Measurements from ENCODE around the gene SLC4A9.

SLC4A9 gene

GRCh38 chr5:140402258-140403074 is 42.5 kb downstream of the SLC4A9 start:
- H3K4me1 ChIP-seq (ENCODE audit: control insufficient read depth, low read length), result peaks cover 35% of the 10 kb centered on the region

GRCh38 chr5:140403613-140404012 is 43.6 kb downstream of the SLC4A9 start:
- Histone ChIP-seq H3K4me1 (ENCODE audit: control insufficient read depth, low read length) (peaks cover 35% of the 10 kb centered on the region), H4K20me1 (ENCODE audit: control insufficient read depth, insufficient read depth, low read depth, low read length) (peaks cover 25% of the 10 kb centered on the region), H3K4me3 (ENCODE audit: low read length) (peak overlapping the region; percentile 96), H3K36me3 (ENCODE audit: control insufficient read depth, low read length) (peaks cover 39% of the 10 kb centered on the region), H3K27ac (ENCODE audit: low read depth, low read length) (no peak overlapping the region), H3K9me2 (replicated peaks; ENCODE audit: control insufficient read depth, low read length) (no peaks in the 10 kb centered on the region), H3F3A (ENCODE audit: control insufficient read depth, insufficient read depth) (peaks cover 2% of the 10 kb centered on the region; the same call in 1 of the 2 replicates), H3K79me2 (ENCODE audit: control insufficient read depth, low read length) (peaks cover 92% of the 10 kb centered on the region), H3K4me2 (ENCODE audit: low read length) (peak overlapping the region; percentile 75), H3K27me3 (ENCODE audit: control insufficient read depth, low read length) (no peaks in the 10 kb centered on the region), H3K9me3 (ENCODE audit: control insufficient read depth, insufficient read depth, low read length) (no peaks in the 10 kb centered on the region)
- TF ChIP-seq EZH2phosphoT487 (IDR thresholded peaks at IDR 0.05; ENCODE audit: borderline replicate concordance, low read length) (no peak), CTCF (IDR thresholded peaks at IDR 0.05; ENCODE audit: low read depth, low read length, poor library complexity, severe bottlenecking) (no peak)

More at GRCh38 chr5:140402258-140403074, 42.5 kb downstream of the SLC4A9 start:
- peak overlapping the region; percentile 96 for H3K4me3 ChIP-seq (ENCODE audit: low read length)
- H3K36me3 ChIP-seq (ENCODE audit: control insufficient read depth, low read length), result peaks cover 38% of the 10 kb centered on the region
- peak overlapping the region; percentile 75 for H3K4me2 ChIP-seq (ENCODE audit: low read length)
- TF ChIP-seq EZH2phosphoT487 (IDR thresholded peaks at IDR 0.05; ENCODE audit: borderline replicate concordance, low read length), result no peak
- no peaks in the 10 kb centered on the region for H3K9me2 ChIP-seq (replicated peaks; ENCODE audit: control insufficient read depth, low read length)
- H3K9me3 ChIP-seq (ENCODE audit: control insufficient read depth, insufficient read depth, low read length), result no peaks in the 10 kb centered on the region
- peaks cover 91% of the 10 kb centered on the region for H3K79me2 ChIP-seq (ENCODE audit: control insufficient read depth, low read length)
- H3K27ac ChIP-seq (ENCODE audit: low read depth, low read length), result peak overlapping the region; percentile 77
- H4K20me1 ChIP-seq (ENCODE audit: control insufficient read depth, insufficient read depth, low read depth, low read length), result peaks cover 25% of the 10 kb centered on the region
- H3F3A ChIP-seq (ENCODE audit: control insufficient read depth, insufficient read depth), result no peaks in the 10 kb centered on the region
- no peaks in the 10 kb centered on the region for H3K27me3 ChIP-seq (ENCODE audit: control insufficient read depth, low read length)

- peaks cover 7% of the 10 kb centered on the region for H3F3A ChIP-seq (ENCODE audit: control insufficient read depth, insufficient read depth)
- no peaks in the 10 kb centered on the region for H3K27me3 ChIP-seq (ENCODE audit: control insufficient read depth, low read length)
- H3K79me2 ChIP-seq (ENCODE audit: control insufficient read depth, low read length), result peaks cover 100% of the 10 kb centered on the region
- peaks cover 23% of the 10 kb centered on the region for H3K4me1 ChIP-seq (ENCODE audit: control insufficient read depth, low read length)
- H3K4me3 ChIP-seq (ENCODE audit: low read length), result no peak overlapping the region
- no peaks in the 10 kb centered on the region for H3K9me2 ChIP-seq (replicated peaks; ENCODE audit: control insufficient read depth, low read length)
- H3K36me3 ChIP-seq (ENCODE audit: control insufficient read depth, low read length), result peaks cover 53% of the 10 kb centered on the region
- no peak overlapping the region for H3K27ac ChIP-seq (ENCODE audit: low read depth, low read length)
- TF ChIP-seq CTCF (IDR thresholded peaks at IDR 0.05; ENCODE audit: low read depth, low read length, poor library complexity, severe bottlenecking) (no peak), EZH2phosphoT487 (IDR thresholded peaks at IDR 0.05; ENCODE audit: borderline replicate concordance, low read length) (no peak)
- no peaks in the 10 kb centered on the region for H3K9me3 ChIP-seq (ENCODE audit: control insufficient read depth, insufficient read depth, low read length)
- H3K4me2 ChIP-seq (ENCODE audit: low read length), result 0 out of 2 replicates have a peak overlapping the region, but pooled peaks have one; percentile 13
- peaks cover 23% of the 10 kb centered on the region for H4K20me1 ChIP-seq (ENCODE audit: control insufficient read depth, insufficient read depth, low read depth, low read length)
Observed at GRCh38 chr5:140408750-140409241, 48.8 kb downstream of the SLC4A9 start.

GRCh38 chr5:140413230-140413629 is 53.2 kb downstream of the SLC4A9 start:
- peaks cover 98% of the 10 kb centered on the region for H3K79me2 ChIP-seq (ENCODE audit: control insufficient read depth, low read length)
- no peaks in the 10 kb centered on the region for H3K9me3 ChIP-seq (ENCODE audit: control insufficient read depth, insufficient read depth, low read length)
- H4K20me1 ChIP-seq (ENCODE audit: control insufficient read depth, insufficient read depth, low read depth, low read length), result peaks cover 15% of the 10 kb centered on the region; the same call in 1 of the 2 replicates
- peaks cover 7% of the 10 kb centered on the region for H3F3A ChIP-seq (ENCODE audit: control insufficient read depth, insufficient read depth)
- H3K36me3 ChIP-seq (ENCODE audit: control insufficient read depth, low read length), result peaks cover 37% of the 10 kb centered on the region
- no peak for TF ChIP-seq CTCF (IDR thresholded peaks at IDR 0.05; ENCODE audit: low read depth, low read length, poor library complexity, severe bottlenecking)
- TF ChIP-seq EZH2phosphoT487 (IDR thresholded peaks at IDR 0.05; ENCODE audit: borderline replicate concordance, low read length), result no peak
- no peaks in the 10 kb centered on the region for H3K27me3 ChIP-seq (ENCODE audit: control insufficient read depth, low read length)
- no peak overlapping the region for H3K4me3 ChIP-seq (ENCODE audit: low read length)
- H3K4me2 ChIP-seq (ENCODE audit: low read length), result no peak overlapping the region
- no peak overlapping the region for H3K27ac ChIP-seq (ENCODE audit: low read depth, low read length)
- peaks cover 12% of the 10 kb centered on the region for H3K4me1 ChIP-seq (ENCODE audit: control insufficient read depth, low read length)
- H3K9me2 ChIP-seq (replicated peaks; ENCODE audit: control insufficient read depth, low read length), result no peaks in the 10 kb centered on the region
